ENCODE measurements around the gene EPB41L5.

GRCh38 chr2:120128216-120128615, 115.3 kb downstream of the EPB41L5 start:
- no peak for TF ChIP-seq POLR2A (IDR thresholded peaks at IDR 0.05)
- TF ChIP-seq CTCF (IDR thresholded peaks at IDR 0.05), result no peak
